Heart left ventricle (tissue), 13 donors: ENCODE results near the gene KCNN3.

Source experiments
- CTCF ChIP-seq, 12 donors: fragments of 200-600 bp; sonication (generic) in 4 of 12; IDR thresholded peaks; one replicate each; pipeline versions ENCODE4 v1.5.0 to v1.8.0; 2018 to 2022; ENCODE audit warnings: antibody characterized with exemption in 12 of 12, mild to moderate bottlenecking in 5 of 12
- POLR2A ChIP-seq, 2 donors: fragments of 450-650 bp; IDR thresholded peaks; one replicate each; pipeline ENCODE4 v1.6.1; 2017; ENCODE audit warnings: antibody characterized with exemption in 2 of 2, mild to moderate bottlenecking in 2 of 2, moderate library complexity in 2 of 2
- donor health status: ischemic (EF 13 %, LVEDD 7.1; RV severe dilation, severe dysfunction).
- donor health status: DM: no; HTN: yes; CAD: no.
- donor health status: DM: no; HTN: no; CAD: no.
- donor health status: ischemic (EF 25% LVEDD 6.9; RV normal size, moderate dysfunction).
- donor health status: ischemic (EF 25% LVEDD 5.7; RV mildly dilated, moderate dysfunction).
- donor health status: ischemic (EF 35%, LVEDD 5.7; RV mildly dilated, moderate dysfunction).
- donor health status: nonischemic (EF 11% LVEDD 7.7; RV severe dilation, severe dysfunction).
- donor health status: DM: yes; HTN: yes; CAD: no.
- donor health status: PGD.
- donor health status: ischemic (EF 29% LVEDD 5.4; RV normal size, mild dysfunction).
- donor health status: nonischemic (EF 23%, LVEDD 6.1; RV moderate dilation, normal function).

GRCh38 chr1:154845174-154845573, 24.9 kb downstream of the KCNN3 start:
- TF ChIP-seq CTCF (IDR thresholded peaks at IDR 0.05) (no peak), POLR2A (IDR thresholded peaks at IDR 0.05) (no peak)
